GM19372 (cell line): ENCODE results near the gene ELMO1.

Source experiments
- ATAC-seq: cut with Tn5 transposase; IDR thresholded peaks from one replicate; pipeline ENCODE4 v1.9.1; 2021; ENCODE audit warnings: mild to moderate bottlenecking, low read depth, moderate library complexity; ENCODE audit not compliant: unreplicated experiment

The ELMO1 gene

GRCh38 chr7:37432281-37432920, 16.3 kb downstream of the ELMO1 start:
- ATAC-seq = no peak

- no peak for ATAC-seq
Measured at GRCh38 chr7:37431413-37431812, 17.3 kb downstream of the ELMO1 start.

GRCh38 chr7:37430640-37431039, 18.0 kb downstream of the ELMO1 start:
- ATAC-seq = no peak

DNA sequence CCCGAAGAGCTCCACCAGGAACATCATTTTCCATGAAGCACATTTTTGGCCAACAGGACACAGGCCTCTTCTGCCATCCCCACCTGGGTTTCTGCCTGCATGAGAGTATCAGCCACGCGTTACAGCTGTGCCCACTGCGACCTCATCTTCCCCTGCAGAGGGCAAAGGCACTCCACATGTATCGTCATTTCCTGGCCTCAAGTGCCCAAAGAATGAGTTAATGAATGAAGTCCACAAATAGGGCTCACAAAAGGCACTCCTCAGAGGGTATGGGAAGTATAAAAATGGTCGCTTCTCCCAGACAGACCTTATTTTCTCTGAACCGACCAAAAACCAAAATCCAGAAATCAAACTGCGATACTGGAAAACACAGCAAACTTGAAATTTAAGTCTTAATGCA, 18.5 kb downstream of the ELMO1 start:
- no peak for ATAC-seq

GRCh38 chr7:37429435-37429791, 19.3 kb downstream of the ELMO1 start:
- no peak for ATAC-seq

DNA sequence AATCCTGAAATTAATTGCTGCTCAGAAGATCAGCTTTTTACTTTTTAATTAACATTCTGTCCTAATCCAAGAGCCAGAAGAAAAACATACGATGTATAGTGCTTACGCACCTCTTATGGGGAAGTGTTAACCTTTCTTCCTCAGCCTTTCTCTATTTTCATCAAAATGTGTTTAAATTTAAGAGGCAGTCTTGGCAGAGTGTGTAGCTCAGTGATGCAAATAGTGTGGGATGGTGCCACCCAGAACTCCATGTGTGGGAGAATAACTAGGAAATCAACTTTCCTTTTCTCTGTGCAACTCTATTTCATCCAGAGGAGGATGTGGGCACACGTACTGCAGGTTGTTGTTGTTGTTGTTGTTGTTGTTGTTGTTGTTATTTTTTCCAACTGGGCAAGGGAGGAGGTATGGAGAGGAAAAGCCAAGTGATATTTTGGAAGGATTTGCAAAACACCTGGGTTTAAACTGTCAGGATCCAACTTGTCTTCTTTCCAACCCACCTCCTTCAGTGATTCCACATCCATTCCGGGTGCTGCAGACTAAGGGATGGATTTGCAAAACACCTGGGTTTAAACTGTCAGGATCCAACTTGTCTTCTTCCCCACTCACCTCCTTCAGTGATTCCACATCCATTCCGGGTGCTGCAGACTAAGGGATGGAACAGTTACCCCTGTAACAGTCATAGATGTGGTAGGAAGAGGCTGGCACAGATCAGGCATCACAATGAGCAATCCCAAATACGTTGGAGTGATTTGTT, 19.8 kb downstream of the ELMO1 start:
- no peak for ATAC-seq

GRCh38 chr7:37427276-37427940, 21.3 kb downstream of the ELMO1 start:
- ATAC-seq = no peak

DNA sequence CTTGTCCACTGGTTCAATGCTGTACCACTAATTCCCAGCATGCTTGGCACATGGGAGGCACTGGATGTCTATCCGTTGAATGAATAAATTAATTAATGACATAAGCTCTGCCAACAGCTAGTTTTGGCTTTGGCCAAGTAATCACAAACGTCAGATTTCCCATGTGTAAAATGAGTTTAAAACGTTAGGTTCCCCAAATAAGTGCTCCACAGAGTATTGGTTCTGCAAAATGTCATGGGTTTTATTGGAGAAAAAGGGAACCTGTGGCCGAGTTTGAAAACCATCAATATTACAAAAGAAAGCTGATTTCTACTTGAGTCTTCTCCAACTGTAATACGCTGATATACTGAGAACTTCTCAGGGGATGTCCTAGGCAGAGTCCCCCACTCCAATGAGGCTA, 23.2 kb downstream of the ELMO1 start:
- ATAC-seq = no peak

DNA sequence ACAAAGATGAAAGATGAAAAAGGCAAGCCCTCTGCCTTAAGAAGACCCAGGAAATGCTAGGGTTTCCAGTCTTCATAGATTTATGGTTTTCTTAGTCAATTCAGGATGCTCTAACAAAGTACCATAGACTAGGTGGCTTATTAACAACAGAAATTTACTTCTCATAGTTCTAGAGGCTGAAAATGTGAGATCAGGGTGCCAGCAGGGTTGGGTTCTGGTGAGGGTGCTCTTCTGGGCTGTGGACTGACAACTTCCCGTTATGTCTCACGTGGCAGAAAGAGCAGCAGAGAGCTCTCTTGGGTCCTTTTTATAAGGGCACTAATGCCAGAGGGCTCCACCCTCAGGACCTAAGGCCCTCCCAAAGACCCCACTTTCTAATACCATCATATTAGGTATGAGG, 23.7 kb downstream of the ELMO1 start:
- ATAC-seq = no peak

GRCh38 chr7:37424521-37424920, 24.1 kb downstream of the ELMO1 start:
- no peak for ATAC-seq

- no peak for ATAC-seq
Measured at GRCh38 chr7:37421861-37422500, 26.7 kb downstream of the ELMO1 start.

DNA sequence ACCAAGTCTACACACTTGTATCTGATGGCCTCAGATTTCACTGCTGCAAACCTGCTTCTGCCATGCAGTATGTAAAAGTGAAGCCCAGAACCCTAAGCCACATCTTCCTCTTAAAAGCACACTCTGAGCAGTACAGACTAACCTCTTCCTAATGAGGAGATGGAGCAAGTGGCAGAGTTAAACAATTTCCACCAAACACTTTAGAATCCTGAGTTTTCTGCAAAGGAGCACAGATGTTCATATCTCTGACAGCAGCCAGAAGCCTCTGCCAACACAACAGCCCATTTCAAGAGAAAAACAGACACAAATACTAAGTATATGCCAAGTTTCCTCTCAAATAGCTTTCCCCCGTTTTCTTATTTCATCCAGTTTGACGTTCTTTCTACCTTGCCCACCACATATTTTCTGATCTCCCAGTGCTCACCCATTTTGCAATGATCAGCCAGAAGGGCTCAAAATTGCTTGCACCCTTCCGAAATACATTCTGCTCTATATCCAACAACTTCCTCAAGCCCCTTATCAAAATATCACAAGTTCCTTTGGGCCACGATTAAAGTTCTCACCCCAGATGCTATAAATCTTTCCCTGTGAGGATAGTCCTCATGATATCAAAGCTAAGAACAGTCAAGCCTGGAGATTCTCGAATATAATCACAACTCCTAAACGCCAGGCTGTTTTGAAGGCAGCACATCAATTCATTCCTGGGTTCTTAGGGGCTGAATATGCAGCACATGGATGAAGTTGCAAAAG, 27.5 kb downstream of the ELMO1 start:
- ATAC-seq = no peak

DNA sequence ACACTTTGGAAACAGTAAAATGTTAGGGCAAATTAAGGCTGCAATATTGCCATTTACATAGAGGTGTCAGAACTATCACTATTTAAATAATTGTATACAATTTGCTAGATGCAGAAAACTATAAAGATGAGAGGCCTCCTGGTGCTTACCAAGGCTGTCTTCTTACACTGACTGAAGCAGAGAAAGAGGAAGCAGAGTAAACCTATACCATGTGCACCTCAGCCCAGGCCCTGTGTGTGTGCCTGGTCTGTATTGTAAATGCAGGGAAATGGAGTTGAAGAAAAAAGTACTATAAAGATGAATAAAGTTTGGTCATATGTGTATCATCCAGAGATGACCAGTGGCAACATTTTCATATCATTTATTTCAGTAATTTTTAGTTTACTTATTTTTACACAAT, 29.2 kb downstream of the ELMO1 start:
- ATAC-seq = no peak

GRCh38 chr7:37418381-37418780, 30.3 kb downstream of the ELMO1 start:
- ATAC-seq = no peak

DNA sequence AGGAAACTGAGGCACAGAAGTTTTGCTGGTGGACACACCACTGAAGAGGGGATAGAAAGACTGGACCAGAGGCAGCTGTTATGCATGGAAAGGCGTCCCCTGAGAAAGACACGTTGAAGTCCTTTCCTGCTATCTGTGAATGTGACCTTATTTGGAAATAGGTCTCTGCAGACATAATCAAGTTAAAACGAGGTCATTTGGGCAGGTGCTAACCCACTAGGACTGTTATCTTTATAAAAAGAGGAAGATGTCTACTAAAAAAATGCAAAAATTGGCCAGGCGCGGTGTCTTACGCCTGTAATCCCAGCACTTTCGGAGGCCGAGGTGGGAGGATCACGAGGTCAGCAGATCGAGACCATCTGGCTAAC, 31.6 kb downstream of the ELMO1 start:
- ATAC-seq = no peak

GRCh38 chr7:37416378-37417106, 32.1 kb downstream of the ELMO1 start:
- ATAC-seq = no peak

DNA sequence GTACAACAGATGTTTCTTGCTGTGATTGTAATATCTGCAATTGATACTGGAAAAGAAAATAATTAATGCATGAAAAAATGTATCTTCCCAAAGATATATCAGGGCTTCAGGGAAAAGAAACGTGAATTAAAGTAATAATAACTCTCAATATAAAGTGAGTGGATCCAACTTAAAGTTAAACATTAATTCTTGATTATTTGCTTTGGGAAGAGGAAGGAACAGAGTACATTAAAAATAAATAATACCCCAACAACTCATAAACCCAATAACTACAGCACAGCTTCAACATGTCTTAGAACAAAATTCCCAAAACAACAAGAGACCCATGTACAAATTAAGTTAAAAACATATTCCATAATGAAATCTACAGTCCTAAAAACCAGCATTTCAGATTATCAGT, 33.0 kb downstream of the ELMO1 start:
- ATAC-seq = no peak

- ATAC-seq = no peak
Measured at GRCh38 chr7:37414352-37414983, 34.2 kb downstream of the ELMO1 start.

- ATAC-seq = no peak
Measured at GRCh38 chr7:37411444-37412034, 37.1 kb downstream of the ELMO1 start.
